Measurements from ENCODE around the gene PGM2L1. TPM values are rescaled to one million over a fixed set of nuclear protein-coding genes. Genes with fewer than 3 reads are reported as not detected.
"Not testable (repeated sequence)": the region's sequence is repeated elsewhere in the genome, so short reads cannot be mapped to it uniquely, and the experiment has no call there.

Gene PGM2L1
- total RNA-seq, result 203 TPM

GRCh38 chr11:74398244-74399159 lies at the start of gene PGM2L1:
Gene PGM2L1, minus strand, starts transcription at chr11:74398433. Its CDS starts 272 bp downstream, at chr11:74398161.
- FAIRE-seq, result no peak
- peak; percentile 92 to 94 for DNase-seq (ENCODE audit: low spot score in 2 of 2)

- no peak for FAIRE-seq
Observed at GRCh38 chr11:74447720-74448119, 49.5 kb upstream of the PGM2L1 start.

GRCh38 chr11:74446532-74446938 lies 48.3 kb upstream of the PGM2L1 start:
- DNase-seq (ENCODE audit: low spot score in 2 of 2), result no peak

More at GRCh38 chr11:74447720-74448119, 49.5 kb upstream of the PGM2L1 start:
- DNase-seq (ENCODE audit: low spot score in 2 of 2), result no peak

GRCh38 chr11:74444173-74444826 lies 46.1 kb upstream of the PGM2L1 start:
- DNase-seq (ENCODE audit: low spot score in 2 of 2), result no peak
- no peak for FAIRE-seq

More at GRCh38 chr11:74446532-74446938, 48.3 kb upstream of the PGM2L1 start:
- FAIRE-seq, result no peak

GRCh38 chr11:74443071-74443864 lies 45.0 kb upstream of the PGM2L1 start:
- no peak for DNase-seq (ENCODE audit: low spot score in 2 of 2)
- FAIRE-seq, result no peak

GRCh38 chr11:74442636-74443035 lies 44.4 kb upstream of the PGM2L1 start:
- DNase-seq (ENCODE audit: low spot score in 2 of 2), result no peak
- FAIRE-seq, result no peak

GRCh38 chr11:74438681-74439080 lies 40.4 kb upstream of the PGM2L1 start:
- no peak for DNase-seq (ENCODE audit: low spot score in 2 of 2)
- FAIRE-seq, result no peak

GRCh38 chr11:74437441-74438042 lies 39.3 kb upstream of the PGM2L1 start:
- FAIRE-seq (no peak), DNase-seq (ENCODE audit: low spot score in 2 of 2) (no peak)

GRCh38 chr11:74434528-74434927 lies 36.3 kb upstream of the PGM2L1 start:
- DNase-seq (ENCODE audit: low spot score in 2 of 2) (no peak), FAIRE-seq (no peak)

- FAIRE-seq (no peak), DNase-seq (ENCODE audit: low spot score in 2 of 2) (no peak)
Observed at GRCh38 chr11:74429205-74429604, 31.0 kb upstream of the PGM2L1 start.

- FAIRE-seq, result no peak
- no peak for DNase-seq (ENCODE audit: low spot score in 2 of 2)
Observed at GRCh38 chr11:74427384-74427886, 29.2 kb upstream of the PGM2L1 start.

- DNase-seq (ENCODE audit: low spot score in 2 of 2), result no peak
- FAIRE-seq, result no peak
Observed at GRCh38 chr11:74425100-74425499, 26.9 kb upstream of the PGM2L1 start.

GRCh38 chr11:74418509-74418895 lies 20.3 kb upstream of the PGM2L1 start:
- DNase-seq (ENCODE audit: low spot score in 2 of 2), result peak in 1 of 2 donors; percentile 5
- no peak for FAIRE-seq

- DNase-seq (ENCODE audit: low spot score in 2 of 2) (no peak), FAIRE-seq (no peak)
Observed at GRCh38 chr11:74417860-74418508, 19.8 kb upstream of the PGM2L1 start.

GRCh38 chr11:74417379-74417804 lies 19.2 kb upstream of the PGM2L1 start:
- no peak for DNase-seq (ENCODE audit: low spot score in 2 of 2)

GRCh38 chr11:74416974-74417373 lies 18.7 kb upstream of the PGM2L1 start:
- DNase-seq (ENCODE audit: low spot score in 2 of 2), result not testable (repeated sequence)

More at GRCh38 chr11:74417379-74417804, 19.2 kb upstream of the PGM2L1 start:
- no peak for FAIRE-seq

GRCh38 chr11:74412733-74413359 lies 14.6 kb upstream of the PGM2L1 start:
- FAIRE-seq, result no peak
- no peak for DNase-seq (ENCODE audit: low spot score in 2 of 2)

More at GRCh38 chr11:74416974-74417373, 18.7 kb upstream of the PGM2L1 start:
- not testable (repeated sequence) for FAIRE-seq

- DNase-seq (ENCODE audit: low spot score in 2 of 2), result no peak
- FAIRE-seq, result no peak
Observed at GRCh38 chr11:74412321-74412720, 14.1 kb upstream of the PGM2L1 start.

GRCh38 chr11:74409633-74410032 lies 11.4 kb upstream of the PGM2L1 start:
- DNase-seq (ENCODE audit: low spot score in 2 of 2) (no peak), FAIRE-seq (no peak)

Data from frontal cortex (tissue), 4 donors.